Heart left ventricle (tissue), 16 donors: Measurements from ENCODE around the gene NCF2. TPM values are rescaled to one million over a fixed set of nuclear protein-coding genes. Genes with fewer than 3 reads are reported as not detected.
A peak's percentile ranks its signal among the peaks of the same experiment; 100 is the strongest.

ENCODE experiments used
- ATAC-seq, 4 donors: fragments of 200-7000 bp; cut with Tn5 transposase; one replicate each; pipeline ENCODE4 v1.9.1; 2020 to 2022; ENCODE audit warnings: moderate library complexity in 4 of 4, mild to moderate bottlenecking in 3 of 4, moderate number of reproducible peaks in 1 of 4
- DNase-seq, 5 donors: peaks; one replicate each; pipeline ENCODE4 v3.0.0-alpha.2; 2020
- H3K27ac ChIP-seq, 12 donors: fragments of 200-600 bp; sonication (generic) in 4 of 12; one replicate each; pipeline versions ENCODE4 v1.5.0 to v1.8.0; 2016 to 2022; ENCODE audit warnings: mild to moderate bottlenecking in 2 of 12
- H3K27me3 ChIP-seq, 9 donors: fragments of 200-600 bp; sonication (generic) in 2 of 9; one replicate each; pipeline versions ENCODE4 v1.5.1 to v1.8.0; 2016 to 2022; ENCODE audit warnings: mild to moderate bottlenecking in 3 of 9
- H3K36me3 ChIP-seq, 9 donors: fragments of 200-600 bp; sonication (generic) in 2 of 9; one replicate each; pipeline versions ENCODE4 v1.5.0 to v1.8.0; 2018 to 2022; ENCODE audit warnings: mild to moderate bottlenecking in 2 of 9
- H3K4me1 ChIP-seq, 12 donors: fragments of 200-600 bp; sonication (generic) in 4 of 12; one replicate each; pipeline versions ENCODE4 v1.5.0 to v1.8.0; 2016 to 2022; ENCODE audit warnings: mild to moderate bottlenecking in 3 of 12
- H3K4me3 ChIP-seq, 12 donors: fragments of 200-600 bp; sonication (generic) in 4 of 12; one replicate each; pipeline versions ENCODE4 v1.5.0 to v1.8.0; 2017 to 2022; ENCODE audit warnings: mild to moderate bottlenecking in 9 of 12, moderate library complexity in 4 of 12
- H3K9me3 ChIP-seq, 12 donors: fragments of 200-600 bp; sonication (generic) in 4 of 12; one replicate each; pipeline versions ENCODE4 v1.5.0 to v1.8.0; 2016 to 2022; ENCODE audit warnings: mild to moderate bottlenecking in 1 of 12
- CTCF ChIP-seq, 12 donors: fragments of 200-600 bp; sonication (generic) in 4 of 12; IDR thresholded peaks; one replicate each; pipeline versions ENCODE4 v1.5.0 to v1.8.0; 2018 to 2022; ENCODE audit warnings: antibody characterized with exemption in 12 of 12, mild to moderate bottlenecking in 5 of 12
- POLR2A ChIP-seq, 2 donors: fragments of 450-650 bp; IDR thresholded peaks; one replicate each; pipeline ENCODE4 v1.6.1; 2017; ENCODE audit warnings: antibody characterized with exemption in 2 of 2, mild to moderate bottlenecking in 2 of 2, moderate library complexity in 2 of 2
- WGBS, 4 donors: extraction: QIAGEN DNeasy Blood & Tissue Kit in 2 of 4; methylation state at CpG; one replicate each; pipeline versions ENCODE4 v1.1.5 to v1.1.7; 2013 to 2018; 5-methylcytosine and 5-hydroxymethylcytosine counted together
- intact Hi-C, 10 donors: fragments of 100-400 bp; cut with DNase I; formaldehyde crosslinking; loops; one replicate each; pipeline versions ENCODE4 v1.11.1 to v1.14.2; 2022
- polyA plus RNA-seq, 2 donors: library from polyadenylated mRNA; stranded (reverse); fragments of 200-250 nt; gene quantifications; one replicate each; pipeline ENCODE4 v1.2.3, GENCODE V29; 2013
- total RNA-seq, 9 donors: library from RNA; depleted of rRNA in 2 of 9; stranded (reverse); fragments of >200 nt in 2 of 9; fragmentation: NEBNext Ultra II Directional in 3 of 9; extraction: Animal tissue kit (Norgen Biotek cat#: 25700) in 3 of 9; gene quantifications; one replicate each; pipeline versions ENCODE4 v1.1.0 to v1.2.4, GENCODE V29; 2016 to 2023
- donor health status: ischemic (EF 13 %, LVEDD 7.1; RV severe dilation, severe dysfunction).
- donor health status: healthy with polysubstance abuse.
- donor health status: DM: no; HTN: yes; CAD: no.
- donor health status: DM: no; HTN: no; CAD: no.
- donor health status: ischemic (EF 25% LVEDD 6.9; RV normal size, moderate dysfunction).
- donor health status: ischemic (EF 25% LVEDD 5.7; RV mildly dilated, moderate dysfunction).
- donor health status: healthy.
- donor health status: DM: yes; HTN: yes; CAD: no.
- donor health status: ischemic (EF 35%, LVEDD 5.7; RV mildly dilated, moderate dysfunction).
- donor health status: nonischemic (EF 11% LVEDD 7.7; RV severe dilation, severe dysfunction).
- donor health status: DM: yes; HTN: yes; CAD: no.
- donor health status: PGD.
- donor health status: ischemic (EF 29% LVEDD 5.4; RV normal size, mild dysfunction).
- donor health status: nonischemic (EF 23%, LVEDD 6.1; RV moderate dilation, normal function).

Gene NCF2
- total and polyA plus RNA-seq, 11 donors = 1.3 to 51.2 (median 4.8) TPM

GRCh38 chr1:183577897-183578465, 12.3 kb downstream of the NCF2 start:
- Histone ChIP-seq H3K9me3 (no peaks in the 10 kb centered on the region), H3K36me3 (peaks cover 0 to 51% (median 0%) of the 10 kb centered on the region in 9 donors), H3K4me3 (no peak overlapping the region), H3K4me1 (peaks cover 0 to 64% (median 21%) of the 10 kb centered on the region in 12 donors), H3K27ac (peak overlapping the region in 9 of 12 donors; percentile 33 to 80 (median 65)), H3K27me3 (no peaks in the 10 kb centered on the region)
- WGBS, 4 donors = 83 to 87% (median 85%) methylated on average over 7 of the region's 7 CpGs
- ATAC-seq (no peak), DNase-seq (no peak)
- no peak for TF ChIP-seq CTCF (IDR thresholded peaks at IDR 0.05)
- no peak for TF ChIP-seq POLR2A (IDR thresholded peaks at IDR 0.05)
- intact Hi-C loops = no loop called here

GRCh38 chr1:183576537-183576936, 13.7 kb downstream of the NCF2 start:
- H3K4me1 ChIP-seq = peaks cover 0 to 51% (median 15%) of the 10 kb centered on the region in 12 donors
- ATAC-seq = peak in 3 of 4 donors; percentile 52 to 72 (median 68)
- H3K36me3 ChIP-seq = peaks cover 0 to 64% (median 0%) of the 10 kb centered on the region in 9 donors
- no peaks in the 10 kb centered on the region for H3K27me3 ChIP-seq
- H3K27ac ChIP-seq = peak overlapping the region in 9 of 12 donors; percentile 43 to 80 (median 65)
- 42 to 48% (median 46%) methylated on average over 5 to 8 of the region's 8 CpGs for WGBS, 4 donors
- peak in 4 of 5 donors; percentile 57 to 75 (median 64) for DNase-seq
- no peak for TF ChIP-seq POLR2A (IDR thresholded peaks at IDR 0.05)
- no peak for TF ChIP-seq CTCF (IDR thresholded peaks at IDR 0.05)
- no peak overlapping the region for H3K4me3 ChIP-seq
- intact Hi-C loops = no loop called here
- no peaks in the 10 kb centered on the region for H3K9me3 ChIP-seq

GRCh38 chr1:183575606-183576005, 14.7 kb downstream of the NCF2 start:
- no peaks in the 10 kb centered on the region for H3K27me3 ChIP-seq
- TF ChIP-seq POLR2A (IDR thresholded peaks at IDR 0.05) (no peak), CTCF (IDR thresholded peaks at IDR 0.05) (no peak)
- DNase-seq (no peak), ATAC-seq (no peak)
- H3K36me3 ChIP-seq = peaks cover 0 to 72% (median 0%) of the 10 kb centered on the region in 9 donors
- no peak overlapping the region for H3K4me3 ChIP-seq
- peak overlapping the region in 9 of 12 donors; percentile 43 to 80 (median 52) for H3K27ac ChIP-seq
- intact Hi-C loops = no loop called here
- H3K4me1 ChIP-seq = peaks cover 0 to 44% (median 15%) of the 10 kb centered on the region in 12 donors
- no peaks in the 10 kb centered on the region for H3K9me3 ChIP-seq
- WGBS, 4 donors = 83 to 88% (median 85%) methylated on average over 5 of the region's 5 CpGs

GRCh38 chr1:183572721-183573120, 17.5 kb downstream of the NCF2 start:
- H3K9me3 ChIP-seq = no peaks in the 10 kb centered on the region
- no peaks in the 10 kb centered on the region for H3K27me3 ChIP-seq
- H3K4me1 ChIP-seq = peaks cover 0 to 36% (median 9%) of the 10 kb centered on the region in 12 donors

More at GRCh38 chr1:183572721-183573120, 17.5 kb downstream of the NCF2 start:
- intact Hi-C loops = no loop called here
- Histone ChIP-seq H3K4me3 (no peak overlapping the region), H3K36me3 (peaks cover 0 to 81% (median 0%) of the 10 kb centered on the region in 9 donors), H3K27ac (no peak overlapping the region)
- no peak for TF ChIP-seq CTCF (IDR thresholded peaks at IDR 0.05)
- no peak for TF ChIP-seq POLR2A (IDR thresholded peaks at IDR 0.05)
- DNase-seq (no peak), ATAC-seq (no peak)
- 73 to 85% (median 81%) methylated on average over 1 of the region's 1 CpG for WGBS, 4 donors
